Fibroblast of lung (primary cell): ENCODE data around the gene ARFGAP1. TPM values are rescaled to one million over a fixed set of nuclear protein-coding genes. Genes with fewer than 3 reads are reported as not detected.

Experiments
- DNase-seq, 2 donors: peaks; one replicate each; pipeline versions ENCODE4 v3.0.0 to v3.0.0-alpha.2; 2010; ENCODE audit warnings: low read depth in 2 of 2
- H2AFZ ChIP-seq: 2 replicates; pipeline ENCODE4 v1.5.1; 2012; ENCODE audit warnings: low read length, control low read depth, inconsistent platforms
- H3K27ac ChIP-seq: 2 replicates; pipeline ENCODE4 v1.5.1; 2011; ENCODE audit warnings: low read length, control low read depth; ENCODE audit not compliant: insufficient read depth
- H3K27me3 ChIP-seq: 2 replicates; pipeline ENCODE4 v1.5.1; 2011; ENCODE audit warnings: mild to moderate bottlenecking, low read length; ENCODE audit not compliant: control insufficient read depth, insufficient read depth
- H3K36me3 ChIP-seq: 2 replicates; pipeline ENCODE4 v1.5.1; 2011; ENCODE audit warnings: low read length; ENCODE audit not compliant: control insufficient read depth, insufficient read depth
- H3K4me1 ChIP-seq: 2 replicates; pipeline ENCODE4 v1.5.1; 2011; ENCODE audit warnings: low read length; ENCODE audit not compliant: control insufficient read depth, insufficient read depth; ENCODE audit errors: extremely low read depth
- H3K4me2 ChIP-seq: 2 replicates; pipeline ENCODE4 v1.5.1; 2011; ENCODE audit warnings: low read length, control low read depth; ENCODE audit not compliant: insufficient read depth; ENCODE audit errors: extremely low read depth
- H3K4me3 ChIP-seq, 4 experiments: fragments of 200-600 bp in 1 of 4; sonication (generic) in 1 of 4; replicated peaks in 1 of 4; 2 replicates each; pipeline ENCODE4 v1.5.1; 2011 to 2016; ENCODE audit warnings: low read length in 4 of 4, low read depth in 3 of 4, mild to moderate bottlenecking in 3 of 4, control low read depth in 2 of 4, inconsistent platforms in 1 of 4, mixed read lengths in 1 of 4; ENCODE audit not compliant: insufficient read depth in 1 of 4; ENCODE audit errors: control extremely low read depth in 1 of 4
- H3K79me2 ChIP-seq: 2 replicates; pipeline ENCODE4 v1.5.1; 2012; ENCODE audit warnings: mild to moderate bottlenecking, low read length, inconsistent platforms; ENCODE audit not compliant: control insufficient read depth, insufficient read depth
- H3K9ac ChIP-seq: 2 replicates; pipeline ENCODE4 v1.5.1; 2011; ENCODE audit warnings: mild to moderate bottlenecking, low read length, control low read depth; ENCODE audit not compliant: insufficient read depth
- H3K9me3 ChIP-seq: 2 replicates; pipeline ENCODE4 v1.5.1; 2012; ENCODE audit warnings: low read depth, low read length; ENCODE audit not compliant: control insufficient read depth, insufficient read depth
- H4K20me1 ChIP-seq: 2 replicates; pipeline ENCODE4 v1.5.1; 2011; ENCODE audit warnings: low read length; ENCODE audit not compliant: control insufficient read depth, insufficient read depth; ENCODE audit errors: extremely low read depth
- CTCF ChIP-seq, 2 donors: IDR thresholded peaks in 1 of 2; conservative IDR thresholded peaks in 1 of 2; 1 replicate in 1 of 2; 2 replicates in 1 of 2; pipeline ENCODE4 v1.5.1; 2011 to 2012; ENCODE audit warnings: low read length in 2 of 2, control low read depth in 1 of 2, inconsistent platforms in 1 of 2, low read depth in 1 of 2, mild to moderate bottlenecking in 1 of 2
- EZH2 ChIP-seq: IDR thresholded peaks from 2 replicates; pipeline ENCODE4 v1.5.1; 2012; ENCODE audit warnings: low read length, control low read depth, mild to moderate bottlenecking; ENCODE audit errors: missing control alignments
- polyA plus RNA-seq, 2 donors: library from polyadenylated mRNA; depleted of rRNA in 1 of 2; stranded (reverse) in 1 of 2; unstranded in 1 of 2; fragments of >200 nt; gene quantifications; 2 replicates each; pipeline ENCODE4 v1.2.1, GENCODE V29; 2011 to 2012; ENCODE audit warnings: missing spikeins in 1 of 2
- total RNA-seq: library from RNA; depleted of rRNA; stranded (reverse); fragments of >200 nt; gene quantifications from 2 replicates; pipeline ENCODE4 v1.2.1, GENCODE V29; 2014

The ARFGAP1 gene
- total and polyA plus RNA-seq, 2 donors (not counting 1 experiment from before 2014, with no cell fraction given), result 37.6 to 42.9 TPM

GRCh38 chr20:63311833-63312243, 39.2 kb downstream of the ARFGAP1 start:
- no peak for TF ChIP-seq EZH2
- no peak for TF ChIP-seq CTCF (conservative IDR thresholded peaks at IDR 0.05 in 1 of 2, IDR thresholded peaks at IDR 0.05 in 1 of 2; ENCODE audit: low read depth in 1 of 2, low read length in 2 of 2)
- no peaks in the 10 kb centered on the region for H3K36me3 ChIP-seq
- H4K20me1 ChIP-seq, result no peaks in the 10 kb centered on the region
- no peak overlapping the region for H3K27ac ChIP-seq
- DNase-seq, result no peak
- H3K4me1 ChIP-seq, result no peaks in the 10 kb centered on the region
- no peaks in the 10 kb centered on the region for H3K27me3 ChIP-seq
- no peaks in the 10 kb centered on the region for H3K79me2 ChIP-seq
- H3K9ac ChIP-seq, result no peak overlapping the region
- H3K4me2 ChIP-seq, result no peak overlapping the region
- no peaks in the 10 kb centered on the region for H3K9me3 ChIP-seq
- no peak overlapping the region for H2AFZ ChIP-seq
- H3K4me3 ChIP-seq, result no peak overlapping the region

- Histone ChIP-seq H3K27ac (no peak overlapping the region), H3K79me2 (no peaks in the 10 kb centered on the region), H4K20me1 (no peaks in the 10 kb centered on the region), H3K27me3 (no peaks in the 10 kb centered on the region), H3K36me3 (no peaks in the 10 kb centered on the region), H3K4me1 (no peaks in the 10 kb centered on the region), H3K9ac (no peak overlapping the region), H3K4me2 (no peak overlapping the region), H3K4me3 (no peak overlapping the region), H3K9me3 (no peaks in the 10 kb centered on the region), H2AFZ (no peak overlapping the region)
- no peak for DNase-seq
- TF ChIP-seq CTCF (conservative IDR thresholded peaks at IDR 0.05 in 1 of 2, IDR thresholded peaks at IDR 0.05 in 1 of 2; ENCODE audit: low read depth in 1 of 2, low read length in 2 of 2), result no peak
- no peak for TF ChIP-seq EZH2
These were observed 39.7 kb downstream of the ARFGAP1 start for GRCh38 chr20:63312273-63312672.

GRCh38 chr20:63312690-63313348, 40.2 kb downstream of the ARFGAP1 start:
- DNase-seq, result peak in 1 of 2 donors; percentile 69
- Histone ChIP-seq H3K4me3 (no peak overlapping the region), H3K4me1 (no peaks in the 10 kb centered on the region), H3K9me3 (no peaks in the 10 kb centered on the region), H4K20me1 (no peaks in the 10 kb centered on the region), H3K36me3 (no peaks in the 10 kb centered on the region), H3K27ac (no peak overlapping the region), H3K9ac (no peak overlapping the region), H3K4me2 (no peak overlapping the region), H3K79me2 (no peaks in the 10 kb centered on the region), H2AFZ (no peak overlapping the region), H3K27me3 (no peaks in the 10 kb centered on the region)
- no peak for TF ChIP-seq CTCF (conservative IDR thresholded peaks at IDR 0.05 in 1 of 2, IDR thresholded peaks at IDR 0.05 in 1 of 2; ENCODE audit: low read depth in 1 of 2, low read length in 2 of 2)
- no peak for TF ChIP-seq EZH2
